Activated T-cell treated with anti-CD3 and anti-CD28 coated beads, Interleukin-2, amount 50 U/mL, for 48 hours (primary cell): ENCODE data around the gene OSBPL5.

ENCODE experiments used
- DNase-seq, 2 experiments: peaks; one replicate each; pipeline ENCODE4 v3.0.0-alpha.2; 2020

Gene OSBPL5

DNA sequence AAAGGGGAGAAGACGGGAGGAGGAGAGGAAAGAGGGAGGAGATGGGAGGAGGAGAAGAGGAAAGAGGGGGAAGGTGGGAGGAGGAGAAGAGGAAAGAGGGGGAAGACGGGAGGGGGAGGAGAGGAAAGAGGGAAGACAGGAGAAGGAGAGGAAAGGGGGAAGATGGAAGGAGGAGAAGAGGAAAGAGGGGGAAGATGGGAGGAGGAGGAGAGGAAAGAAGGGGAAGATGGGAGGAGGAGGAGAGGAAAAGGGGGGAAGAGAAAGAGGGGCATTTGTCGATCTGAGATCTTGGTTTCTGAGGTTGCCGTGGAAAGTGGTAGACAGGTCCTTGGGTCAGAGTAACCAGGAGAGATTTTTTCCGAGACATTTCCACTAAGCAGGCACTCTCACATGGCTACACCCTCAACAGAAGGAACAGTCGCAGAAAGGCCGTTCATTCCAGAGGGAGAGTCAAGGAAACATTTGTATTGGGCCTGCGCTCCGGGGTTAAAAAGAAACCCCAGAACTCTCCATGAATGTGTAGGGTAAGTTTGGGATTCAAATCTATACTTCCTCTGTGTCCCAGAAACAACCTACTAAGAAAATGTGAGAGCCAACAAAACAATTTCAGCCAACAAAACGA lies 68.1 kb downstream of the OSBPL5 start:
- no peak for DNase-seq

DNA sequence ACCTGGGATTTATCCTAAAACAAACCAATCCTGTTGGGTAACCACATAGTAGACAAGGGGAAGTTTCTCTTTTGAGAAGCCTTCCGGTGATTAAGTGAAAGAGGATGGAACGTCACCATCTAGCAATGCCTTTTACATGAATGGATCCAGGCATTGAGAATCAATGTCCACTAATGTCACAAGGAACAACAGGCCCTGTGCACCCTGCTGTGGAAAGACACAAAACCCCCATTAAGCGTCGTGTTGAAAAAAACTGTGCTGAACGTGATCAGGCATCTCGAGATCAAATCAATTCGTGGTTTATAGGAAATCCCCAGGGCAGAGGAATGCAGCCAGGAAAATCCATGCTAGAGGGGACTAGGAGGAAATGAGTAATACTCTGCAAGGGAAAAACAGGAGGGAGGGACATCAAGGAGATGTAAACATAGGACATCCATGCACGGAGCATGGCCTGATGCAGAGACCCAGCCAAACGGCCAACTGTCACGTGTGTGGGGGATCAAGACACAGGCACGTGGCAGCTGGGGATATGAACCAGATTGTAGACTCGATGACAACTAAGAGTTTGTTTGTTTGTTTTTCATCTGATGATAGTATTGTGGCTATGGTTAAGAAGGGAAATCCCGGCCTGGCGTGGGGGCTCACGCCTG lies 69.3 kb downstream of the OSBPL5 start:
- no peak for DNase-seq

DNA sequence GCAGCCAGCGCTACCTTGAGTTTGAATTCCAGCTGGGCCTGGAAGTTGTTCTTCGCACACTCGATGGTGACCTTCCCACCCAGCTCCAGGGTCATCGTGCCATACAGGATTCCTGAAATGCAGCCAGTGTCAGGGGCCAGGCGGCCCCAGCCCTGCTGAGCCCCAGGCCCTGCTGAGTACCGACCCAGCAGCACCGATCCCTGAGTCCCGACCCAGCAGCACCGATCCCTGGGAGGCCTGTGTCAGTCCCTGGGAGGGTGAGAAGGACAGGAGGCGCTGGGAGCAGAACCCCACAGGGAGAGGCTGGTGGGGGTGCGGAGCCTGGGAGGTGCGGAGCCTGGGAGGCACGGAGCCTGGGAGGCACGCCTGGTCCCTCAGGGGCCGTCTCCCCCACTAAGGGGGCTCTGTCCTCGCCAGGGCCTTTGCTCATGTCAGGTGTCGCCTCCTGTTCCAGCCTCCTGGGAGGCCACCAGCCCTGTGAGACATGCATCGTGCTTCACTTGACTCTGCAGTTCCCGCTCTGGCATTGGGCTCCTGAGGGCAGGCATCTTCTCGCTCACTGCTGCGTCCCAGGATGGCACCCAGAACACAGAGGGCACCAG lies 70.8 kb downstream of the OSBPL5 start:
- DNase-seq: no peak

DNA sequence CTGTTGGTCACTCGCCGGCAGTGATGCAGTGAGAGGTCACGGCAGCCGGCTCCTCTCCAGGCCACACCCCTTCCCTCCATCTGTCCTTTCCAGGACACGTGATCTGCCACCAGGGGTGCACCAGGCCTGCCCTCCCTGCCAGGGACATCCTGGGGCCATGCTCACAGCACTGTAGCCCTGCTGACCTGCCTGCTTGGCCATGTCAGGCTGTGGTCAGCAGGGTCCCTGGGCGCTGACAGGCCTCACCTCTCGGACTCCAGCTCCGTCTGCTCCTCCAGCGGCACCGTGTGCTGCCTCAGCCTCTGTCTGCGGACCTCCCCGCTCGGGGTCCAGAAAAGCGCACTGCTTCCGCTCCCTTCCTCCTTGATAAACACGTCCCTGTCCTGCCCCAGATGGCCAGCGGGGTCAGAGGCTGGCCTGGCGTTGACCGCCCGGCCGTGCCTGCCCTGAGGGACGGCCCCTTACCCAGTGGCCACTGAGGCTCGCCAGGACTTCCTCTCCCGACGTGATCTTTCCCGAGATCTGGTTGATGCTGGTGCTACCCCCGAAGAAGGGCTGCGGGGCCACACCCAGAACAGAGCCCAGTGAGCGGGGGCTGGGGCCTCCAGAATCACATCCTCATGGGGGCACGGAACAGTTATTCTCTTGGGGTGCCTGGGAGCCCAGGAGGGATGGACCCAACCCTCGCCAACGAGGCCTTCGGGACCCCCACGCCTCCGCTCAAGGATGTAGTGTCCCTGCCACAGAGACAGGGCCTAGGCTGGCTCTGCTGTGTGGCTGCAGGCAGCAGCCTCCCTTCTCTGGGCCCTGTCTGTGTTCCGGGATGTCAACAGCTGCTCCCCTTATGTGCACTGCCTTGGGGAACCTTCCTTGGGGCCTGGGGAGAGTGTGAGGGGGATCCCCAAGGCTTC lies 71.6 kb downstream of the OSBPL5 start:
- no peak for DNase-seq

DNA sequence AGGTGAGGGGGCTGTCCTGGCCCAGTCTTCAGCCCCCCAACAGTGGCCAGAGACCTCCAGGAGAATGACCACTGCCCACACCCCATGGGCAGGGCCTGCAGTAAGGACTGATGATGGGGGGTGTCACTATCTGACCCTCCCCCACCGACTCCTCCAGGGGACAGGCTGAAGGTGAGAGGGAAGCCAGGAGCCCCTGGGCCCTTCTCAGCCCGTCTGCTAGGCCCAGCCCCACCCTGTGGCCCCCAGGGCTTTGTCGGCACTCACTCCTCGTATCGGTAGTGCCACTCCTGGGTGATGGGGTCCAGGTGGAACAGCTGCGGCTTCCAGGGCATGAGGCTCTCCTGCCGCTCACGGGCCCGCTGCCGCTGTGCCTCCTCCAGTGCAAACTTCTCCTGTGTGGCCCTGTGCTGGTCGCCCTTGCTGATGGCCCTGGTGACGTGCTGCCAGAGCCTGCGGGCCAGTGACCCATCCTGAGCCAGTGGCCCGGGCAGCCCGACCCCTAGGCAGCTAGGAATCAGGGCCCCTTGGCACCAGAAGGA lies 72.4 kb downstream of the OSBPL5 start:
- no peak for DNase-seq

DNA sequence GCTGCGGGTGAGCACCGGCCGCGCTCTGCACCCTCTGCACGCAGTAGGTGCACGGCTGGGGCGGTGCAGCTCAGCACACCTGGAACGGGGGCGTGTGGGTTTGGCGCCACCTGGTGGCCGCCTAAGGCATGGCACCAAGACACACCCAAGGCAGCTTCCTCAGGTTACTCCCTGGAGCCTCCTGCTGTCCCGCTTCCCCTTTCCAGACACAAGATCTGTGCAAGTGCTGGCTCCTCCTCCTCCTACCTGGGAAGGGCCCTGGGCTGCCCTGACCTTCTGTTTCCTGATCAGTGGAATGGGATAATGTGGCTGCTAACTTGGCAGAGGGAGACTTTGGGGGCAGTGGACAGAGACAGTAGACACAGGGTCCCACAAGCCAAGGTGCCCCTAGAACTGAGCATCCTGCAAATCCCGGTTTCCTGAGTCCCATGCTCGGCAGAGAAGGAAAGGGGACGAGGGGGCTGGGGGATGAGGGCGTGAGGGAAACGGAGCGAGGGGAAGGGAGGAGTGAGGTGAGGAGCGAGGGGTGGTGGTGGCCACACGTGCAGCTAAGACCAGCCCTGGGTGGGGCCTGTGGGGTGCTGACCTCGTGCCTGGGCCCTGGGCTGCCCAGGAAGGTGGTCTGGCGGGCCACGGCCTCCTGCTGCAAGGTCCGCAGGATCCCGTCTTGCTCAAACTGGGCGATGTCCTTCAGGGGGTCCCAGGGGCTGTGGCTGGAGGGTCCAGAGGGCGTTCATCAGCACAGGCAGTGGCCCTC lies 73.1 kb downstream of the OSBPL5 start:
- DNase-seq: peak; percentile 82 to 83

DNA sequence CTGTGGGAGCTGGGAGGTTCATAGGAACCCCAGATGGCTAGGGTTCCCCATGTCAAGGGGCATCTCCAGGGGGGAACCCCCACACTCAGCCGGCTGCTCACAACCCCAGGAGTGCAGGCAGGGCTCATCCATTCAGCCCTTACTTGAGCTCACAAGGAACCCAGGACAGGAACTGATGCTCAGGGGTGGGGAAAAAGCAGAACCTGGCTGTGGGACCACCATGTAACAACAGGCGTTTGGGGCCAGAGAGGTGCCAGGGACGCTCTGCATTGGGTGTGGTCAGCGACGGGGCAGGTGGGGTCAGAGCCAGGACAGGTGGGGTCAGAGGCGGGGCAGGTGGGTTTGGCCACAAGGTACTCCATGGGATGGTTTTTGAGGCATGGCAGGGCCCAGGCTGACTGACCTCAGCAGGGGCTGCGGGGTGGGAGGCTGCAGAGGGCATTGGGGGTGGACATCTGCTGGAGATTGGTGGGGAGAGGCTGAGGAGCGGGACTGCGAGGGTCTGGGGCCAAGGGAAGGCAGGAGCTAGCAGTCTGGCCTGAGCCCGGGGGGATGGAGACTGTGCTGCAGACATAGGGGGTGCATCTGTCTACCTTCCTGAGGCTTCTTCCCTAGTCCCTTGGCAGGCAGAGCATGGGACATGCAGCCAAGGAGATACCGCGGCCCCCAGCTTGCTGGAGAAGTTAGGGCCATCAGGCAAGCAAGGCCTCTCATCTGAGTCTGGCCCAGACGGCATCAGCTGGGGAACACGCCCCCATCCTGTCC lies 73.8 kb downstream of the OSBPL5 start:
- no peak for DNase-seq

DNA sequence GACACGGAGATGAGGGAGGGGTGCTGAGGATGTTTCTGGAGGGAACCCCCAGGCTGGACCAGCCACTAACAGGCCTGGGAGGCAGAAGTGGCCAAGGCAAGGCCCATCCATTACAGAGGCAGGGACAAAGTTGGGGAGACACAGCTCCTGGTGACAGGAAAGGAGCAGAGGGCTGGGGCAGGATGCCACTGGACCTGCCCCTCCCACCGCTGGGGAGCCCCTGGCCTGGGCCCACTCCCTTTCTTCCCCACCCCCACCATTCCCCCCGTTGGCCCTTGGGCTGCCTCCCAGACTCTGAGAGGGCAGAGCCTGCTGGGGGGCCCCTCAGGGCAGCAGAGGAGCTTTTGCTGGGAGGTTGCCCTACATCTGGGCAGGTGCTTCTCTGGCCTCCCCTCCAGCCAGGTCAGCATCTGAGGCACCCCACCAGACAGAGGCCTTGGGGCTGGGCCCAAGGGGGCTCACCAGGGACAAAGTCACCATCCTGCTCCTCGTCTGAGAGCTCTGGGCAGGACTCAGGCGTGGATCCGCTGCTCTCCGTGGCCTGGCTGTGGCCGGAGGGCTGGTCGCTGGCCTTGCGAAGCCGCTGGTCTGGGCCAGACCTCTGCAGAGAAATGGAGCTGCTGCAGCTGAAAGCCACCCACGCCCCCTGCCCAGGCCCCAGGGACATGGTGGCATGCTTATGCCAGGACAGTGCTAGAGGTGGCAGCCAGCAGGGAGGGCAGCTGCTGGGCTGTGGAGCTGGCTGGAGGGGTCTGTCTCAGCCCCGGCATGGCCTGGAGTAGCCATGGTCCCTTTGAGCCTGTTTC lies 74.8 kb downstream of the OSBPL5 start:
- DNase-seq: no peak

DNA sequence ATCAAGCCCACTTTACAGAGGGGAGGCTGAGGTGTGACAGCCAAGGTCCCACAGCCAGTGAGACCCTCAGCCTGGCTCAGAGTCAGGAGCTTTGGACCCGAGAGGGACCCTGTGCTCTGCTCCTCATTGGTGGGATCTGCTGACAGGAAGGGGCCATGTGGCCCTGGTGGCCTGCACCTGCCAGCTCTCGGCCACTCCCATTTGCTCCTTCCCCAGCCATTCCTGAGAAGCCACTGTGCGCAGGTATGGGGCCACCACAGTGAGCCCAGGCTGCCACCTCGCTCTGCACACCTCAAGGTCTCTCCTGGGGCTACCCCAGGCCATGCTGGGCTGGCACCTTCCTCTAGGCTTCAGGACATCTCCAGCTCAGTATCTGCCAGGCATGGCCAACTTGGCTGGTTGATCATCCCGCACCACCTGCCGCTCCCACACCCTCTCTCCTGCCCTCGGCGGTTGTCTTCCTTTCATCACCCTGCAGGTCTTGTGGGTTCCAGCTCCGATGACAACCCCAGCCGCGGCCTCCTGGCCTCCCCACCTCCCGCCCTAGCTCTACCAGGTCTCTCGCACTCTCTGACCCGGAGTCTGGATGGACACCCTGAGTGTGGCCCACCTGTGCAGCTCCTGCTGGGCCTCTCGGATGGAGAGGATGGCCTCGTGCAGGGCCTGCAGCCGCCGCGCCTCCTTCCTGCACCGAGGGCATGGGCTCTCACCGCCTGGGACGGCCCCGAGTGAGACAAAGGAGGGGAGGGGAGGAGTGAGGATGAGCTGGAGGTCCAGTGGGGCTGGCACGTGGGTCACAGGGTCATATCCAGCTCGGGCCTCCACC lies 75.7 kb downstream of the OSBPL5 start:
- no peak for DNase-seq

DNA sequence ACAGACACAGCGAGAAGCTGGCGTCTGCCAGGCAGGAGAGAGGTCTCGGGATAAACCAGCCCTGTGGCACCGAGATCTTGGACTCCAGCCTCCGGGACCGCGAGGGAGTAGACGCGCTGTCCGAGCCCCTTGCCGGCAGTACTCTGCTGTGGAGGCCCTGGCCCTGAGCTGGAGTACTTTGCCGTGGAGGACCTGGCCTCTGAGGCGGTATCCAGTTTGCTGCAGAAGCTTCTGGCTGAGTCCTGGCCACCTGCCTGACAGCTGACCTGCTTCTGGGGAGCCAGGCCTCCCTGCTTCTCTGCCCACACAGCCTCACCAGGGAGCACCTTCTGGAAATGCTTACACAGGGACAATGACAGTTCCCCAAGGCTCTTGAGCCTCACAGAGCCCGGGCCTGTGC lies 76.3 kb downstream of the OSBPL5 start:
- DNase-seq: no peak

DNA sequence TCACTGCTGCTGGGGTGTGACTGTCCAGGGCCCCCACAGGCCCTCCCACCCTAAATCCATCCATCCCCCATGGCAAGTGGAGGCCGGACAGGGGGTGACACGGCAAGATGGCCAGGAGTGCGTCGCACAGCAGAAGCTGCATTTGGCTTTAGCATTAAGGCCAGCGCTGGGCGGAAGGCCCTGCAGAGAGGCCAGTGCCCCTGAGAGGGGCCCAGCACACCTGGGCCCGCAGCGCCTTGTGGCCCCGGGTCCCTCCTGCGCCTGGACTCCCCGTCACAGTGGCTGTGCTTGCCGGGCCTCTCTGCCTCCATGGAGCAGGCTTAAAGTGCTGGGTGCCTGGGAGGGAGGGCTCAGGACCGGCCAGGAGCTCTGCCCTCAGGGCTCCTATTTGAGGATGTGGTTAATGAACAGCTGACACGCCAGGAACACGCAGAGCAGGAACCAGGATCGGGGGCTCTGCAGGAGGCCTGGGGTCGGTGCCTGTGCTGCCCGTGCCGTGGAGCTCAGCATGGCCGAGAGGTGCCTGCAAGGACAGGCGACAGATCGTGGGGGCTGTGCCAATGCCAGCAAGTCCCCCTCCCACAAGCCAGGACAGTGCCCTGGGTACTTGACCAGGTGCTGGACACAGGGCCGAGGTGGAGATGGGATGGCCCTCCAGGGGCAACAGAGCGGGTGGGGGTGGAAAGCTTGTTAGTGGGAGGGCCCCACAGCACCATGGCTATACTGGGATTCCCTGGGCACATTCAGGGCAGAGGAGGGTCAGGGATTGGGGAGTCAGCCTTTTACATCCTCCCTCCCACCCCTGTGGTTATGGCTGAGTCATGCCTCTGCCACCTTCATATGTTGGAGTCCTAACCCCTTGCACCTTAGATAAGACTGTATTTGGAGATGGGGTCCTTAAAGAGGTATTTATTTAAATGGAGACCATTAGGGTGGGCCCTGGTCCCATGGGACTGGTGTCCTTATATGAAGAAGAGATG lies 77.0 kb downstream of the OSBPL5 start:
- no peak for DNase-seq

DNA sequence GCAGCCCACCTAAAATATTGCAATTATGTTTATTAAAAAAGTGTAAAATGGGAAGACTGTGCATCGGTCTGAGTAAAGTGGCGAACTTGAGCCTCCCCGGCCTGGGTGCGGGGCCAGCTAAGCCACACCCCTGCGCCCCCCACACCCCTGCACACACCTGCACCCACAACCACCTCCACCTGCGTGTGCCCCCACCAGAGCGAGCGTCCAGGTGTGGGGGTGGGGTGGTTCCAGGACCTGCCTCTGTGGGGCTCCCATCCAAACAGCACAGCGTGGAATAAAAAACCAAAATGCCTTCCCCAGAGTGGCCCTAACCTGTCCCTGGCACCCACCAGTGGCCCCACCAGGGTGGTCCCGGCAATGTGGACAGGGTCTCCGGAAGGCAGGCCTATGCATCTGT lies 77.7 kb downstream of the OSBPL5 start:
- DNase-seq: no peak

DNA sequence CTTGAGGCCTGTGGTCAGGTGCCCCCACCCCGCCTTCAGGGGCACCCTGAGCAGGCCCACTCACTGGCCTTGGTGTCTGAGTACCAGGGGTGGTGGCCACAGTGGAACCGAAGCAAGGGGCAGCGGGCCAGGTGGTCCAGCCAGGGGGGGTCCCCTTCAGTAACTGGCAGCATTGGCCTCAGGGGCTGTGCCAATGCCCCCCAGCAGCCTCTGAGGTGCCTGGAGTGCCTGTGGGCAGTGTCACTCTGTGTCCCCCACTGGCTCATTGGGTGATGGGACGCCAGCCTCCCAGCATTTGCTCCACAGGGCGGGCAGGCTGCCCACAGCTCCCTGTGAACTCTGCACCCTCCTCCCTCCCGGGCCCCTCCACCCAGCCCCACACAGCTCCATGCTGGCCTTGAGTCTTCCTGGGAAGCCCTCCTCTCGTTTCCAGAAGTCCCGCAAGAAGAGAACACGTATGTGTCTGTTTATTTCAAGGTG lies 78.4 kb downstream of the OSBPL5 start:
- no peak for DNase-seq

DNA sequence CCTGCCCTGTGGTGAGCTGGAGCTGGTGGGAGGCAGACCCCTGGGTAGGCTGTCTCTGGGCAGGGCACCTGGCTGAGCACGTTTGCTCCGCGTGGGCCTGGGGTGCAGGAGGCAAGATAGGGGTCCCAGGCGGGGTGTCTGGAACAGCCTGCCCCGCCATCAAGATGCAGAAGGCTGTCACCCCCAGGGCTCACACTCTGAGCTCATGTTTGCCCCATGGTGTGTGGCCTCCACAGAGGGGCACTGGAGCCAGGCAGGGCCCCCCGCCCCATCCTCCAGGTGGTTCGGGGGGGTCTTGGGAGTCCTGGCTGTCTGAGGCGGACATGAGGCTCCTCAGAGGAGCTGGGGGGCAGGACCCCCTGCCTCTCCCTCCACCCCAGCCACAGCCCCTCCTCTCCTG lies 79.0 kb downstream of the OSBPL5 start:
- no peak for DNase-seq

DNA sequence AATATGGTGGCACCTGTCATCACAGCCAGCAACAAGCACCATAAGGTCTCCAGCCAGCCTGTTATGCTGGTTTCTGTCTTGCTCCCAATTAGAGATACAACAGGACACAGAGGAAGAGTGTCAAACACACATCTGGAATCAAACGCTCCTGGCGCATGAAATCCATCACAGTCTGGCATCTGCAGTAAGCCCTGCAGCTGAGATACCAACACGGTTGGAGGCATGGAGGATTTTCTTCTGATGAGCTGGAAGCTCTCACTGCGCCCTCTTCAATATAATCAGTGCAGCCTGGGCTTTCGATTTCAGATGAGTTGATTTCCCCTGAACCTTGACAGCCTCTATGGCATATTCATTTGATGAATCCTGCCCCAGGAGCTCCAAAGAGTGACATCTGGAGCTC lies 80.1 kb downstream of the OSBPL5 start:
- DNase-seq: no peak

DNA sequence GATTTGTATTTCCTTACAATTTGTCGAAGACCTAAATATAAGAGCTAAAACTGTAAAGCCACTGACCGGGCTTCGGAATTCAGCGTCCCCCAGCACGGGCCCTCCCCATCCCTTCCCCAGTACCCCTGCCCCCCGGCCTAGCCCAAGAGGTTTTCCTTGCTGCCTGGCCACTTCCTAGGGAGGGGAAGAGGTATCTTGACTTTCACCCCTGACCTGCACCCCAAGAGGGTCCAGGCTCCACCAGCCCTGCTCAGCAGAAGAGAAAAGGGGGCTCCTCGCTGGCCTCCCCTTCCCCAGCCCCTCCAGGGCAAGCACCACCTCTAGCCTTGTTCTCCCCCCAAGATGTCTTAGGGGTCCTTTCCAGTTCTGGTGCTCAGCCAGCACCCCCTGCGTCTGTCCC lies 81.8 kb downstream of the OSBPL5 start:
- no peak for DNase-seq

DNA sequence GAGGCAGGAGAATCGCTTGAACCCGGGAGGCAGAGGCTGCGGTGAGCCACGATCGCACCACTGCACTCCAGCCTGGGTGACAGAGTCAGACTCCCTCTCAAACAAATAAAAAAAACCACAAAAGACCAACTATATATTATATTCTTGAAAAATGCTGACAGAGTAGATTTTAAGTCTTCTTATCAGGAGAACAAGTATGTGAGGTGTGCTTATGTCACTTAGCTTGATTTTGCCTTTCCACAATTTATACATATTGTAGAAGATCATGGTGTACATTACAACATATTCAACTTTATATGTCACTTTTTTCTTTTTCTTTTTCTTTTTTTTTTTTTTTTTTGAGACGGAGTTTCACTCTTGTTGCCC lies 83.7 kb downstream of the OSBPL5 start:
- DNase-seq: no peak

DNA sequence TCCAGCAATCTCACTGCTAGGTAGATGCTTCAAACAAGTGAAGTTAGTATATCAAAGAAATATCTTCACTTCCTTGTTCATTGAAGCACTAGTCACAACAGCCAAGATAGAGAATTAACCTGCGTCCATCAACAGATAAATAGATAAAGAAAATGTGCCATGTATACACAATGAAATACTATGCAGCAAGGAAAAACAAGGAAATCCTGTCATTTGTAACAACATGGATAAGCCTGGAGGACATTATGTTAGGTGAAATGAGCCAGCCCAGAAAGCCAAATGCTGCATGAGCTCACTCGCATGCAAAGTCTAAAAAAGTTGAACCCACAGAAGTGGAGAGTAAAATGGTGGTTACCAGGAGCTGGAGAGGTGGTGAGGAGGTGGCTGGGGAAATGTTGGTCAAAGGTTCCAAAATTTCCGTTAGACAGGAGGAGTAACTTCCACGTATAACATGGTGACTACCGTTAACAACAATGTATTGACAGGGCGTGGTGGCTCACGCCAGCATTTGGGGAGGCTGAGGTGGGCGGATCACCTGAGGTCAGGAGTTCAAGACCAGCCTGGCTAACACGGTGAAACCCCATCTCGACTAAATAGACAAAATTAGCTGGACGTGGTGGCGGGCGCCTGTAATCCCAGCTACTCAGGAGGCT lies 84.3 kb downstream of the OSBPL5 start:
- DNase-seq: no peak
